Spleen (tissue), 11 donors: ENCODE data around the gene KRT27. TPM values are rescaled to one million over a fixed set of nuclear protein-coding genes. Genes with fewer than 3 reads are reported as not detected.
"Not testable (repeated sequence)": the region's sequence is repeated elsewhere in the genome, so short reads cannot be mapped to it uniquely, and the experiment has no call there.

Source experiments
- DNase-seq: peaks from one replicate; pipeline ENCODE4 v3.0.0-alpha.2; 2020
- H3K27ac ChIP-seq, 8 donors: fragments of 200-600 bp; sonication (generic) in 7 of 8; 1 replicate in 4 of 8; 2 replicates in 4 of 8; pipeline versions ENCODE4 v1.5.0 to v1.8.0; 2016 to 2021; ENCODE audit warnings: inconsistent platforms in 4 of 8, mild to moderate bottlenecking in 4 of 8, moderate library complexity in 1 of 8
- H3K27me3 ChIP-seq, 7 donors: fragments of 200-600 bp; sonication (generic) in 6 of 7; replicated peaks in 1 of 7; 1 replicate in 4 of 7; 2 replicates in 3 of 7; pipeline versions ENCODE4 v1.5.0 to v1.8.0; 2016 to 2021; ENCODE audit warnings: inconsistent platforms in 3 of 7, mild to moderate bottlenecking in 1 of 7
- H3K36me3 ChIP-seq, 6 donors: fragments of 200-600 bp; sonication (generic) in 5 of 6; 1 replicate in 4 of 6; 2 replicates in 2 of 6; pipeline versions ENCODE4 v1.5.0 to v1.8.0; 2016 to 2021; ENCODE audit warnings: inconsistent platforms in 2 of 6
- H3K4me1 ChIP-seq, 6 donors: fragments of 200-600 bp; sonication (generic) in 5 of 6; 1 replicate in 3 of 6; 2 replicates in 3 of 6; pipeline versions ENCODE4 v1.5.0 to v1.8.0; 2016 to 2021; ENCODE audit warnings: inconsistent platforms in 3 of 6
- H3K4me3 ChIP-seq, 8 donors: fragments of 200-600 bp; sonication (generic) in 7 of 8; 1 replicate in 4 of 8; 2 replicates in 4 of 8; pipeline versions ENCODE4 v1.5.0 to v1.8.0; 2016 to 2021; ENCODE audit warnings: inconsistent platforms in 4 of 8, mild to moderate bottlenecking in 4 of 8, moderate library complexity in 2 of 8
- H3K9me3 ChIP-seq, 8 donors: fragments of 200-600 bp; sonication (generic) in 7 of 8; 1 replicate in 4 of 8; 2 replicates in 4 of 8; pipeline versions ENCODE4 v1.5.0 to v1.8.0; 2016 to 2021; ENCODE audit warnings: inconsistent platforms in 4 of 8
- CTCF ChIP-seq, 11 experiments: fragments of 200-600 bp in 7 of 11; fragments of 450-650 bp in 4 of 11; sonication (generic) in 4 of 11; IDR thresholded peaks in 8 of 11; conservative IDR thresholded peaks in 3 of 11; 1 replicate in 7 of 11; 2 replicates in 4 of 11; pipeline versions ENCODE4 v1.4.0 to v1.8.0; 2016 to 2021; ENCODE audit warnings: antibody characterized with exemption in 11 of 11, inconsistent platforms in 4 of 11, mild to moderate bottlenecking in 1 of 11
- POLR2A ChIP-seq, 3 donors: fragments of 450-650 bp; IDR thresholded peaks; one replicate each; pipeline ENCODE4 v1.5.1; 2017; ENCODE audit warnings: antibody characterized with exemption in 3 of 3, mild to moderate bottlenecking in 1 of 3
- POLR2AphosphoS5 ChIP-seq, 3 donors: sonication (generic); formaldehyde crosslinking; IDR thresholded peaks; one replicate each; pipeline ENCODE4 v1.5.1; 2017; ENCODE audit warnings: antibody characterized with exemption in 3 of 3
- WGBS, 5 donors: extraction: QIAGEN DNeasy Blood & Tissue Kit in 3 of 5; methylation state at CpG; one replicate each; pipeline versions ENCODE4 v1.1.5 to v1.1.7; 2013 to 2018; 5-methylcytosine and 5-hydroxymethylcytosine counted together
- intact Hi-C: fragments of 100-400 bp; cut with DNase I; formaldehyde crosslinking; loops from one replicate; pipeline ENCODE4 v1.15.0; 2023; ENCODE audit warnings: low total_unique reads
- polyA plus RNA-seq, 3 donors: library from polyadenylated mRNA; stranded (reverse); fragments of 200-250 nt; gene quantifications; one replicate each; pipeline ENCODE4 v1.2.1, GENCODE V29; 2013
- total RNA-seq, 7 donors: library from RNA; depleted of rRNA in 3 of 7; stranded (reverse); fragments of >200 nt in 3 of 7; fragmentation: NEBNext Ultra II Directional in 4 of 7; extraction: Animal tissue kit (Norgen Biotek cat#: 25700) in 4 of 7; gene quantifications; one replicate each; pipeline versions ENCODE4 v1.1.0 to v1.2.1, GENCODE V29; 2016 to 2021
- donor health status: healthy with polysubstance abuse.
- donor health status: DM: no; HTN: no; CAD: no; lungs with moderate emphysema.
- donor health status: DM: no; HTN: no; CAD: no.
- donor health status: Bipolar disorder and iron deficiency.
- donor health status: healthy.
- donor health status: DM: no; HTN: no; CAD: no.
- donor health status: DM: yes; HTN: yes; CAD: no.

KRT27 gene
- total and polyA plus RNA-seq, 10 donors: 0.09 to 0.42 (median 0.12) TPM; not detected in 7

GRCh38 chr17:40755231-40755630, 27.1 kb downstream of the KRT27 start, which contains the start of gene KRT25:
KRT25 (minus strand) TSS chr17:40755331; CDS start chr17:40755271, 60 bp downstream.
- H3K36me3 ChIP-seq: no peaks in the 10 kb centered on the region
- no peak for DNase-seq
- TF ChIP-seq POLR2A (IDR thresholded peaks at IDR 0.05) (no peak), POLR2AphosphoS5 (IDR thresholded peaks at IDR 0.05) (no peak), CTCF (IDR thresholded peaks at IDR 0.05 in 8 of 11, conservative IDR thresholded peaks at IDR 0.05 in 3 of 11) (no peak)
- H3K27ac ChIP-seq: no peak within 1 kb of the TSS
- peaks cover 0 to 32% (median 0%) of the 10 kb centered on the region in 7 donors for H3K27me3 ChIP-seq
- intact Hi-C loops: no loop called here
- no peak within 1 kb of the TSS for H3K4me3 ChIP-seq
- H3K9me3 ChIP-seq: peaks cover 4 to 37% (median 28%) of the 10 kb centered on the region in 8 donors
- WGBS, 5 donors: 69 to 87% (median 72%) methylated on average over 4 of the region's 4 CpGs
- H3K4me1 ChIP-seq: no peaks in the 10 kb centered on the region

- TF ChIP-seq POLR2A (IDR thresholded peaks at IDR 0.05) (no peak), CTCF (IDR thresholded peaks at IDR 0.05 in 8 of 11, conservative IDR thresholded peaks at IDR 0.05 in 3 of 11) (no peak), POLR2AphosphoS5 (IDR thresholded peaks at IDR 0.05) (no peak)
- 89 to 96% (median 91%) methylated on average over 3 of the region's 3 CpGs for WGBS, 5 donors
- DNase-seq: no peak
- H3K9me3 ChIP-seq: peaks cover 0 to 23% (median 14%) of the 10 kb centered on the region in 8 donors
- intact Hi-C loops: no loop called here
- no peaks in the 10 kb centered on the region for H3K36me3 ChIP-seq
- H3K4me1 ChIP-seq: no peaks in the 10 kb centered on the region
- peaks cover 0 to 47% (median 0%) of the 10 kb centered on the region in 7 donors for H3K27me3 ChIP-seq
- H3K4me3 ChIP-seq: no peak overlapping the region
- H3K27ac ChIP-seq: no peak overlapping the region
These were observed 28.5 kb downstream of the KRT27 start for GRCh38 chr17:40753804-40754203.

- intact Hi-C loops: no loop called here
- no peak for TF ChIP-seq POLR2AphosphoS5 (IDR thresholded peaks at IDR 0.05)
- TF ChIP-seq POLR2A (IDR thresholded peaks at IDR 0.05): no peak
- TF ChIP-seq CTCF (IDR thresholded peaks at IDR 0.05 in 8 of 11, conservative IDR thresholded peaks at IDR 0.05 in 3 of 11): no peak
- 75 to 89% (median 81%) methylated on average over 14 of the region's 14 CpGs for WGBS, 5 donors
- Histone ChIP-seq H3K27ac (no peak overlapping the region), H3K4me1 (no peaks in the 10 kb centered on the region), H3K36me3 (no peaks in the 10 kb centered on the region), H3K9me3 (peaks cover 0 to 5% (median 0%) of the 10 kb centered on the region in 8 donors), H3K4me3 (no peak overlapping the region), H3K27me3 (peaks cover 0 to 53% (median 0%) of the 10 kb centered on the region in 7 donors)
- DNase-seq: no peak
These were observed 31.3 kb downstream of the KRT27 start for GRCh38 chr17:40751065-40751464.

GRCh38 chr17:40750391-40750790, 32.0 kb downstream of the KRT27 start:
- peaks cover 0 to 59% (median 0%) of the 10 kb centered on the region in 7 donors for H3K27me3 ChIP-seq
- peaks cover 0 to 5% (median 0%) of the 10 kb centered on the region in 8 donors for H3K9me3 ChIP-seq
- WGBS, 5 donors: 78 to 88% (median 81%) methylated on average over 6 of the region's 6 CpGs
- H3K27ac ChIP-seq: no peak overlapping the region
- DNase-seq: no peak
- TF ChIP-seq POLR2A (IDR thresholded peaks at IDR 0.05): no peak
- TF ChIP-seq CTCF (IDR thresholded peaks at IDR 0.05 in 8 of 11, conservative IDR thresholded peaks at IDR 0.05 in 3 of 11): no peak
- TF ChIP-seq POLR2AphosphoS5 (IDR thresholded peaks at IDR 0.05): no peak
- H3K4me1 ChIP-seq: no peaks in the 10 kb centered on the region
- intact Hi-C loops: no loop called here
- H3K4me3 ChIP-seq: no peak overlapping the region
- H3K36me3 ChIP-seq: no peaks in the 10 kb centered on the region

- DNase-seq, H3K9me3 ChIP-seq, H3K27ac ChIP-seq, H3K4me3 ChIP-seq, H3K4me1 ChIP-seq, intact Hi-C loops, H3K36me3 ChIP-seq: not testable (repeated sequence)
- peaks cover 0 to 61% (median 0%) of the 10 kb centered on the region in 7 donors for H3K27me3 ChIP-seq
- 76 to 82% (median 81%) methylated on average over 1 of the region's 1 CpG for WGBS, 5 donors
These were observed 33.7 kb downstream of the KRT27 start for GRCh38 chr17:40748666-40749065.
